ENCODE measurements around the gene LRRN4CL. TPM values are rescaled to one million over a fixed set of nuclear protein-coding genes. Genes with fewer than 3 reads are reported as not detected.

LRRN4CL gene
- total and polyA plus RNA-seq, 9 of the 15 experiments (the other 6 are each of a cell fraction or from before 2014, with no cell fraction given): 0.03 to 0.11 (median 0.05) TPM; not detected in 4

GRCh38 chr11:62645946-62646824 lies 43.1 kb downstream of the LRRN4CL start, which contains the start of gene GANAB (continued):
- TF ChIP-seq SMARCE1 (IDR thresholded peaks at IDR 0.05): no peak
- 0 out of 2 replicates have a peak, but pooled peaks have one; percentile 16 for TF ChIP-seq PBX2 (CRISPR knock-in tag; IDR thresholded peaks at IDR 0.05; ENCODE audit: low read depth)
- no peak for TF ChIP-seq PBX2 (tag; conservative IDR thresholded peaks at IDR 0.05; ENCODE audit: low read depth)
- TF ChIP-seq ZNF263 (CRISPR knock-in tag; IDR thresholded peaks at IDR 0.05; ENCODE audit: borderline replicate concordance): 0 out of 2 replicates have a peak, but pooled peaks have one; percentile 15
- TF ChIP-seq POLR2B (IDR thresholded peaks at IDR 0.05; ENCODE audit: low read depth, partially characterized antibody): peak; percentile 89
- peak; percentile 65 for TF ChIP-seq PHF20 (IDR thresholded peaks at IDR 0.05; ENCODE audit: partially characterized antibody)
- TF ChIP-seq MTA2 (IDR thresholded peaks at IDR 0.05; ENCODE audit: low read depth): peak; percentile 39; the same call in 1 of the 2 replicates
- no peak for TF ChIP-seq GATAD2A (IDR thresholded peaks at IDR 0.05)
- TF ChIP-seq EGR1 (conservative IDR thresholded peaks at IDR 0.05): peak; percentile 97
- TF ChIP-seq ZFP91 (CRISPR knock-in tag; IDR thresholded peaks at IDR 0.05): no peak
- TF ChIP-seq FOXA1 (IDR thresholded peaks at IDR 0.05; ENCODE audit: borderline replicate concordance): no peak
- peak; percentile 54 for TF ChIP-seq CHD2 (IDR thresholded peaks at IDR 0.05; ENCODE audit: low read depth, low read length)
- peak; percentile 83 for TF ChIP-seq RHOXF2B (CRISPR knock-in tag; conservative IDR thresholded peaks at IDR 0.05)
- peak; percentile 86 for TF ChIP-seq PKNOX1 (IDR thresholded peaks at IDR 0.05)
- TF ChIP-seq DLX4 (CRISPR knock-in tag; IDR thresholded peaks at IDR 0.05): no peak
- TF ChIP-seq E2F6 (IDR thresholded peaks at IDR 0.05; ENCODE audit: borderline replicate concordance in 1 of 2, extremely low read depth in 1 of 2, insufficient read depth in 1 of 2, insufficient read length in 1 of 2, low read depth in 1 of 2, low read length in 1 of 2, poor library complexity in 1 of 2, severe bottlenecking in 1 of 2): peak; percentile 11 to 80
- TF ChIP-seq CBX5 (IDR thresholded peaks at IDR 0.05; ENCODE audit: borderline replicate concordance, low read depth): no peak
- TF ChIP-seq ZKSCAN1 (IDR thresholded peaks at IDR 0.05; ENCODE audit: low read depth, low read length): peak; percentile 8; the same call in 1 of the 2 replicates
- no peak for TF ChIP-seq TRIM24 (IDR thresholded peaks at IDR 0.05)
- TF ChIP-seq POLR2AphosphoS5 (IDR thresholded peaks at IDR 0.05; ENCODE audit: control insufficient read depth, insufficient read depth, low read depth, low read length): peak; percentile 95

Measured in K562 (cell line).